Fibroblast of skin of back (primary cell): ENCODE results near the gene DSC3.

ENCODE experiments used
- DNase-seq: peaks from one replicate; pipeline ENCODE4 v3.0.0-alpha.2; 2013

The DSC3 gene

DNA sequence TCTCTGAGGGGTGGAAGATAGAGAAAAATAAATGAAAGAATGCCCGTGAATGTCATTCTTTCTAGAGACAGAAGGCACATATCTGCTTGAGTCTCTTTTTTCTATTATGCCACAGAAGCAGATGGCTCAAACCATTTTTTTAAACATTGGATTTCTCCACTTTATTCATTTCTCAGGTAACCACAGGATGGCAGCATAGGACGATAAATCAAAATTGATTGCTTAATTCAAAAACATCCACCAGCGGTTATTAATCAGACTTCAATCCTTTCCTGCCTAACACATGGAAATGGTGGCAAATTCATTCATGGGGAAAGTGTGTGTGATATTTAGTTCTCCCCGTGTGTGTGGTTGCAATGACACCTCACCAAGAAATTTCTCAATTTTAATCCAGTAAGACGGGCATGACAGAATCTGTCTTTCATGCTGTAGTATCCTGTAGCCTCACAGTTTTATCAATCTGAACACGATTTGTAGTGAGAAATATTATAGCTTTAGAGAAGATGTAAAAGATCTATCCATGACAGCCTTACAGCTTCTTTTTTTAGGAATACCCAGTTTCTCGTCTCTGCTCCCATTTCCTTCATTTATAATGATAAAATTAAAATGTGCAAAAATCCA, 72.2 kb downstream of the DSC3 start:
- DNase-seq = peak; percentile 10

DNA sequence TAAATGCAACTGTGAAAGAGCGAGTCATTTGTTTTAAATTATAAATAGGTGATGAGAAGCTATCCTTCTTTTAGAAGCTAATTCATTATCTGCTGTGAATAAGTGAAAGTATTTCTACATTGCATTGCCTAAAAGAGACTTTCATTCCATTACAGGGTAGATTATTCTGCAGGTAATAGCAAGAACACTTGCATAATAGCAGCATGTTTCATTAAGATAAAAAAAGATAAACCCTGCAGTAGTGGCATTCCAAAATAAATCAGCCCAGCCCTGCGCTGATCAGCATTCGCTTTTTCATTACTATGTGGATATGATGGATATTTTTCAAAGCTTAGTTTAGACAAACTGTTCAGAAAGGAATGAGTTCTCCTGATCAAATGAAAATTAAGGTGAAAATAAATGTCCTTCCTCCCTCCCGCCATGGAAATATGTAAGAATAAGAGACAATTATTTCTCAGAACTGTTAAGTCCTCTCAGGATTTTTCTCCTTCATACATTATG, 72.8 kb downstream of the DSC3 start:
- no peak for DNase-seq

- no peak for DNase-seq
Measured at GRCh38 chr18:30967701-30968100, 74.8 kb downstream of the DSC3 start.

- no peak for DNase-seq
Measured at GRCh38 chr18:30965237-30965636, 77.3 kb downstream of the DSC3 start.

DNA sequence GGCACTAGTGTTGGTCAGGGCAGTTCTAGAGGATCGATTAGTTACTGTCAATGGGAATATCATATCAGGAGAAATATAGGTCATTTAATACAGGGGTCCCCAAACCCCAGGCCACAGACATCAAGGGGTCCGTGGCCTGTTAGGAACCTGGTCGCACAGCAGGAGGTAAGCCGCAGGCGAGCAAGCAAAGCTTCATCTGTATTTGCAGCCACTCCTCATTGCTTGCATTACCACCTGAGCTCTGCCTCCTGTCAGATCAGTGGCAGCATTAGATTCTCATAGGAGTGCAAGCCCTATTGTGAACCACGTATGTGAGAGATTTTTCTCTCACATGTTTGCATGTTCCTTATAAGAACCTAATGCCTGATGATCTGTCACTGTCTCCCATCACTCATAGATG, 81.9 kb downstream of the DSC3 start:
- no peak for DNase-seq

- DNase-seq = no peak
Measured at GRCh38 chr18:30957066-30957465, 85.5 kb downstream of the DSC3 start.

- no peak for DNase-seq
Measured at GRCh38 chr18:30954262-30954661, 88.3 kb downstream of the DSC3 start.

- no peak for DNase-seq
Measured at GRCh38 chr18:30945761-30946160, 96.8 kb downstream of the DSC3 start.

- DNase-seq = no peak
Measured at GRCh38 chr18:30944773-30945417, 97.6 kb downstream of the DSC3 start.

- no peak for DNase-seq
Measured at GRCh38 chr18:30940952-30941539, 101.5 kb downstream of the DSC3 start.
